ENCODE measurements around the gene ZDHHC7.

ZDHHC7 gene

GRCh38 chr16:85017633-85018032 is 6.3 kb upstream of the ZDHHC7 start:
- DNase-seq: no peak

GRCh38 chr16:85017151-85017550 is 5.8 kb upstream of the ZDHHC7 start:
- DNase-seq: no peak

- no peak for DNase-seq
These were observed 4.3 kb upstream of the ZDHHC7 start for GRCh38 chr16:85015481-85016187.

GRCh38 chr16:85014311-85014710 is 3.0 kb upstream of the ZDHHC7 start:
- DNase-seq: no peak

GRCh38 chr16:85011846-85012284 is 530 bp upstream of the ZDHHC7 start:
- no peak for DNase-seq

- no peak for DNase-seq
These were observed 847 bp downstream of the ZDHHC7 start for GRCh38 chr16:85010446-85010930.

- DNase-seq: no peak
These were observed 3.1 kb downstream of the ZDHHC7 start for GRCh38 chr16:85008271-85008670.

GRCh38 chr16:85007496-85008214 is 3.7 kb downstream of the ZDHHC7 start:
- no peak for DNase-seq

- no peak for DNase-seq
These were observed 4.7 kb downstream of the ZDHHC7 start for GRCh38 chr16:85006639-85007038.

- DNase-seq: no peak
These were observed 5.9 kb downstream of the ZDHHC7 start for GRCh38 chr16:85005285-85006069.

GRCh38 chr16:85004587-85005205 is 6.6 kb downstream of the ZDHHC7 start:
- no peak for DNase-seq

- DNase-seq: no peak
These were observed 7.4 kb downstream of the ZDHHC7 start for GRCh38 chr16:85003725-85004586.

- DNase-seq: no peak
These were observed 8.3 kb downstream of the ZDHHC7 start for GRCh38 chr16:85003076-85003475.

- DNase-seq: no peak
These were observed 8.7 kb downstream of the ZDHHC7 start for GRCh38 chr16:85002608-85003007.

GRCh38 chr16:85002099-85002541 is 9.2 kb downstream of the ZDHHC7 start:
- DNase-seq: no peak

GRCh38 chr16:84999857-85000480 is 11.4 kb downstream of the ZDHHC7 start:
- DNase-seq: no peak

GRCh38 chr16:84999200-84999599 is 12.1 kb downstream of the ZDHHC7 start:
- DNase-seq: no peak

- DNase-seq: no peak
These were observed 15.0 kb downstream of the ZDHHC7 start for GRCh38 chr16:84996365-84996764.

GRCh38 chr16:84995663-84996062 is 15.7 kb downstream of the ZDHHC7 start:
- DNase-seq: no peak

- DNase-seq: no peak
These were observed 17.4 kb downstream of the ZDHHC7 start for GRCh38 chr16:84993926-84994325.

GRCh38 chr16:84992717-84993075 is 18.6 kb downstream of the ZDHHC7 start:
- no peak for DNase-seq

GRCh38 chr16:84990782-84991181 is 20.6 kb downstream of the ZDHHC7 start:
- DNase-seq: no peak
